GM19240 (cell line): ENCODE results near the gene SERTAD2.

Source experiments
- DNase-seq: peaks from one replicate; pipeline ENCODE4 v3.0.0; 2011; ENCODE audit warnings: low spot score; ENCODE audit not compliant: insufficient read length

SERTAD2 gene

GRCh38 chr2:64586054-64586453, 67.7 kb downstream of the SERTAD2 start:
- no peak for DNase-seq

GRCh38 chr2:64582774-64583340, 70.9 kb downstream of the SERTAD2 start:
- no peak for DNase-seq

DNA sequence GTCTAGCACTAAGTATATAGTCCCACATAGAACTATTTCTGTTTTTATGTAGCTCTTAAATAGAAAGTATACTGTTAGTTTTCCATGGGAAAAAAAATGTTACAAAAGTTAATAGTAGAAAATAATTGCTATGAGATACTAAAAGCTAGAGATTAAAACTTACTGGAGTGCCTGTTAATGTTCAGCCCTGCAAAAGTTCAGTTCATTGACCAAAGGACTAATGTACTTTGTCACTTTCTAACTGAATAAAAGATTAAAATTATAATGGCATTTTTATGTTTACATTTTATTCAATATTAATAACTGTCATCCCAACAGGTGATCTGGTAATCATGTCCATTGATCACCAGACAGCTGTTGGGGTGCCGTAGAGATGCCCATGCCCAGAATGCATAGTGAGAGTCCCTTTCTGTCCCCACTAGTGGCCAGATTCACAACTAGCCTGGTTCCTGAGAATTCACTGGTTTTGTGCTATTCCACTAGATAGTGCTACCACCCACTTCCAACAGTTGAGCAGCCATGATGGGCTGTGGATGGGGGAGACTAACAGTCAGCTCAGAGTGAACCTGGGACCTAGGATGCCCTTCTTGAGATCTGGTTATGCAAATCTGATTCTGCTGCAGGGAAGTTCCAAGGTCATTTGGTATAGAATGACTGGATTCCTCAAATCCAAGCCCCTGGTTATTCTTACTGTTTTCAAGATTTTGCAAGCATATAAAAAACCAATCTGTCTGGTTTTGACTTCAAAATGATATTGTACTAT, 71.8 kb downstream of the SERTAD2 start:
- no peak for DNase-seq
